Small intestine (tissue), 7 donors: Measurements from ENCODE around the gene TSC1. TPM values are rescaled to one million over a fixed set of nuclear protein-coding genes. Genes with fewer than 3 reads are reported as not detected.

Experiments used
- DNase-seq, 2 donors: peaks; one replicate each; pipeline versions ENCODE4 v3.0.0 to v3.0.0-alpha.2; 2013
- FAIRE-seq: peaks from 2 replicates; lab custom pipeline; 2012; peaks lifted over from hg19 to GRCh38; lab: Jason Lieb, UNC
- H3K27ac ChIP-seq, 3 donors: one replicate each; pipeline ENCODE4 v1.5.1; 2013; ENCODE audit warnings: low read length in 2 of 3, mild to moderate bottlenecking in 2 of 3, control low read depth in 1 of 3, inconsistent platforms in 1 of 3, low read depth in 1 of 3, moderate library complexity in 1 of 3
- H3K27me3 ChIP-seq, 3 donors: one replicate each; pipeline ENCODE4 v1.6.1; 2013; ENCODE audit warnings: low read length in 3 of 3, inconsistent platforms in 1 of 3; ENCODE audit not compliant: control insufficient read depth in 3 of 3, insufficient read depth in 3 of 3
- H3K36me3 ChIP-seq, 3 donors: one replicate each; pipeline ENCODE4 v1.6.1; 2013; ENCODE audit warnings: low read length in 3 of 3, inconsistent platforms in 1 of 3, low read depth in 1 of 3, mild to moderate bottlenecking in 1 of 3, moderate library complexity in 1 of 3; ENCODE audit not compliant: control insufficient read depth in 3 of 3, insufficient read depth in 2 of 3
- H3K4me1 ChIP-seq, 3 donors: one replicate each; pipeline ENCODE4 v1.6.1; 2013; ENCODE audit warnings: low read length in 2 of 3, inconsistent platforms in 1 of 3, low read depth in 1 of 3, mild to moderate bottlenecking in 1 of 3, moderate library complexity in 1 of 3; ENCODE audit not compliant: control insufficient read depth in 3 of 3, insufficient read depth in 2 of 3
- H3K4me3 ChIP-seq, 3 donors: one replicate each; pipeline ENCODE4 v1.5.1; 2013; ENCODE audit warnings: low read length in 3 of 3, control low read depth in 1 of 3, inconsistent platforms in 1 of 3, low read depth in 1 of 3, mild to moderate bottlenecking in 1 of 3, moderate library complexity in 1 of 3
- H3K9me3 ChIP-seq, 2 donors: one replicate each; pipeline ENCODE4 v1.6.1; 2013; ENCODE audit warnings: low read depth in 1 of 2, low read length in 1 of 2; ENCODE audit not compliant: control insufficient read depth in 2 of 2, insufficient read depth in 1 of 2
- WGBS, 3 donors: extraction: QIAGEN DNeasy Blood & Tissue Kit; methylation state at CpG; one replicate each; pipeline ENCODE4 v1.1.7; 2013; 5-methylcytosine and 5-hydroxymethylcytosine counted together
- polyA plus RNA-seq, 4 donors: library from polyadenylated mRNA; stranded (reverse) in 3 of 4; unstranded in 1 of 4; fragments of 200-250 nt in 3 of 4; fragments of 120-200 nt in 1 of 4; gene quantifications; one replicate each; pipeline versions ENCODE4 v1.2.1 to v1.2.3, GENCODE V29; 2013
- donor health status: healthy with polysubstance abuse.
- donor health status: control.
- donor health status: control.
- donor health status: Bipolar disorder and iron deficiency.
- donor health status: healthy.

The TSC1 gene
- polyA plus RNA-seq, 4 donors, result 7.3 to 43.3 (median 12.1) TPM

GRCh38 chr9:132869266-132869665, 75.2 kb downstream of the TSC1 start:
- Histone ChIP-seq H3K9me3 (no peaks in the 10 kb centered on the region), H3K4me1 (no peaks in the 10 kb centered on the region), H3K36me3 (no peaks in the 10 kb centered on the region), H3K4me3 (no peak overlapping the region), H3K27ac (no peak overlapping the region), H3K27me3 (no peaks in the 10 kb centered on the region)
- 93 to 97% (median 96%) methylated on average over 9 of the region's 9 CpGs for WGBS, 3 donors
- no peak for FAIRE-seq
- DNase-seq, result no peak

GRCh38 chr9:132866898-132867297, 77.5 kb downstream of the TSC1 start:
- Histone ChIP-seq H3K9me3 (no peaks in the 10 kb centered on the region), H3K4me3 (no peak overlapping the region), H3K4me1 (no peaks in the 10 kb centered on the region), H3K36me3 (no peaks in the 10 kb centered on the region), H3K27me3 (no peaks in the 10 kb centered on the region), H3K27ac (no peak overlapping the region)
- DNase-seq (no peak), FAIRE-seq (no peak)
- 77 to 80% (median 79%) methylated on average over 8 of the region's 8 CpGs for WGBS, 3 donors

- no peak for FAIRE-seq
- H3K27me3 ChIP-seq, result no peaks in the 10 kb centered on the region
- no peak overlapping the region for H3K27ac ChIP-seq
Measured at GRCh38 chr9:132864691-132865090, 79.7 kb downstream of the TSC1 start.

GRCh38 chr9:132864277-132864676, 80.1 kb downstream of the TSC1 start:
- Histone ChIP-seq H3K27ac (no peak overlapping the region), H3K36me3 (no peaks in the 10 kb centered on the region), H3K4me3 (no peak overlapping the region), H3K27me3 (no peaks in the 10 kb centered on the region), H3K9me3 (no peaks in the 10 kb centered on the region), H3K4me1 (no peaks in the 10 kb centered on the region)
- no peak for DNase-seq
- no peak for FAIRE-seq
- WGBS, 3 donors, result 58 to 78% (median 71%) methylated on average over 2 of the region's 2 CpGs

More at GRCh38 chr9:132864691-132865090, 79.7 kb downstream of the TSC1 start:
- H3K4me1 ChIP-seq, result no peaks in the 10 kb centered on the region
- no peak for DNase-seq
- no peaks in the 10 kb centered on the region for H3K9me3 ChIP-seq
- H3K4me3 ChIP-seq, result no peak overlapping the region
- H3K36me3 ChIP-seq, result no peaks in the 10 kb centered on the region
- 63 to 71% (median 67%) methylated on average over 8 of the region's 8 CpGs for WGBS, 3 donors

GRCh38 chr9:132863096-132863495, 81.3 kb downstream of the TSC1 start:
- FAIRE-seq, result no peak

GRCh38 chr9:132862533-132862932, 81.9 kb downstream of the TSC1 start:
- H3K4me3 ChIP-seq, result no peak overlapping the region
- H3K9me3 ChIP-seq, result no peaks in the 10 kb centered on the region
- H3K27me3 ChIP-seq, result no peaks in the 10 kb centered on the region
- no peaks in the 10 kb centered on the region for H3K36me3 ChIP-seq
- WGBS, 3 donors, result 60 to 68% (median 67%) methylated on average over 6 of the region's 6 CpGs
- no peak overlapping the region for H3K27ac ChIP-seq
- DNase-seq, result no peak
- no peaks in the 10 kb centered on the region for H3K4me1 ChIP-seq
- FAIRE-seq, result no peak

More at GRCh38 chr9:132863096-132863495, 81.3 kb downstream of the TSC1 start:
- Histone ChIP-seq H3K4me1 (no peaks in the 10 kb centered on the region), H3K27ac (no peak overlapping the region), H3K36me3 (no peaks in the 10 kb centered on the region), H3K4me3 (no peak overlapping the region), H3K9me3 (no peaks in the 10 kb centered on the region), H3K27me3 (no peaks in the 10 kb centered on the region)
- 78 to 87% (median 81%) methylated on average over 12 of the region's 12 CpGs for WGBS, 3 donors
- no peak for DNase-seq

GRCh38 chr9:132861666-132862065, 82.8 kb downstream of the TSC1 start:
- DNase-seq, result no peak
- no peaks in the 10 kb centered on the region for H3K4me1 ChIP-seq
- H3K9me3 ChIP-seq, result no peaks in the 10 kb centered on the region
- H3K27me3 ChIP-seq, result no peaks in the 10 kb centered on the region
- FAIRE-seq, result no peak
- H3K36me3 ChIP-seq, result no peaks in the 10 kb centered on the region
- WGBS, 3 donors, result 91 to 93% (median 92%) methylated on average over 3 of the region's 3 CpGs
- H3K4me3 ChIP-seq, result no peak overlapping the region
- no peak overlapping the region for H3K27ac ChIP-seq

- no peak for FAIRE-seq
- H3K36me3 ChIP-seq, result no peaks in the 10 kb centered on the region
- no peak overlapping the region for H3K27ac ChIP-seq
- H3K9me3 ChIP-seq, result no peaks in the 10 kb centered on the region
- DNase-seq, result no peak
- H3K27me3 ChIP-seq, result no peaks in the 10 kb centered on the region
- no peaks in the 10 kb centered on the region for H3K4me1 ChIP-seq
- WGBS, 3 donors, result 42 to 65% (median 55%) methylated on average over 7 of the region's 7 CpGs
- H3K4me3 ChIP-seq, result no peak overlapping the region
Measured at GRCh38 chr9:132858751-132859150, 85.7 kb downstream of the TSC1 start.

GRCh38 chr9:132857616-132858342, 86.6 kb downstream of the TSC1 start:
- Histone ChIP-seq H3K4me3 (no peak overlapping the region), H3K27me3 (no peaks in the 10 kb centered on the region), H3K27ac (no peak overlapping the region), H3K36me3 (no peaks in the 10 kb centered on the region), H3K4me1 (no peaks in the 10 kb centered on the region), H3K9me3 (no peaks in the 10 kb centered on the region)
- WGBS, 3 donors, result 56 to 66% (median 56%) methylated on average over 22 to 24 of the region's 24 CpGs
- DNase-seq, result no peak
- no peak for FAIRE-seq
